COR-L47 (cell line): ENCODE measurements around the gene L3HYPDH.
A peak's percentile ranks its signal among the peaks of the same experiment; 100 is the strongest.

Source experiments
- DNase-seq: peaks from one replicate; lab custom pipeline; 2025; lab: John Stamatoyannopoulos, UW

The L3HYPDH gene

GRCh38 chr14:59483819-59484638 lies at the start of gene L3HYPDH, which contains the start of gene JKAMP:
TSS of gene L3HYPDH (minus strand) at chr14:59484408. CDS start at chr14:59484316, 92 bp downstream.
TSS of gene JKAMP (plus strand) at chr14:59484517. CDS start at chr14:59484590, 73 bp downstream.
- peak; percentile 98 for DNase-seq

GRCh38 chr14:59532419-59532818 lies 48.2 kb upstream of the L3HYPDH start:
- no peak for DNase-seq

GRCh38 chr14:59530349-59530748 lies 46.1 kb upstream of the L3HYPDH start:
- DNase-seq, result no peak

- DNase-seq, result no peak
Observed at GRCh38 chr14:59529189-59529588, 45.0 kb upstream of the L3HYPDH start.

- no peak for DNase-seq
Observed at GRCh38 chr14:59520224-59520623, 36.0 kb upstream of the L3HYPDH start.

GRCh38 chr14:59511916-59512575 lies 27.8 kb upstream of the L3HYPDH start:
- DNase-seq, result peak; percentile 59

- no peak for DNase-seq
Observed at GRCh38 chr14:59510966-59511365, 26.8 kb upstream of the L3HYPDH start.

- no peak for DNase-seq
Observed at GRCh38 chr14:59510001-59510400, 25.8 kb upstream of the L3HYPDH start.

- DNase-seq, result no peak
Observed at GRCh38 chr14:59509101-59509500, 24.9 kb upstream of the L3HYPDH start.

- no peak for DNase-seq
Observed at GRCh38 chr14:59507752-59508103, 23.5 kb upstream of the L3HYPDH start.

GRCh38 chr14:59507063-59507751 lies 23.0 kb upstream of the L3HYPDH start:
- peak; percentile 70 for DNase-seq

- no peak for DNase-seq
Observed at GRCh38 chr14:59503256-59503655, 19.0 kb upstream of the L3HYPDH start.

- no peak for DNase-seq
Observed at GRCh38 chr14:59500732-59501131, 16.5 kb upstream of the L3HYPDH start.

- DNase-seq, result no peak
Observed at GRCh38 chr14:59492384-59492783, 8.2 kb upstream of the L3HYPDH start.

GRCh38 chr14:59490756-59491155 lies 6.5 kb upstream of the L3HYPDH start:
- DNase-seq, result no peak

- DNase-seq, result peak; percentile 35
Observed at GRCh38 chr14:59484639-59485175, 499 bp upstream of the L3HYPDH start.

GRCh38 chr14:59483363-59483762 lies 845 bp downstream of the L3HYPDH start:
- DNase-seq, result peak; percentile 37

- DNase-seq, result no peak
Observed at GRCh38 chr14:59482541-59483331, 1.5 kb downstream of the L3HYPDH start.

- DNase-seq, result no peak
Observed at GRCh38 chr14:59481871-59482540, 2.2 kb downstream of the L3HYPDH start.

- no peak for DNase-seq
Observed at GRCh38 chr14:59481407-59481806, 2.8 kb downstream of the L3HYPDH start.

GRCh38 chr14:59480166-59480565 lies 4.0 kb downstream of the L3HYPDH start:
- no peak for DNase-seq
